Memory B cell (primary cell): ENCODE results near the gene ACTBL2.
"Not testable (repeated sequence)": the region's sequence is repeated elsewhere in the genome, so short reads cannot be mapped to it uniquely, and the experiment has no call there.

Experiments used
- ATAC-seq: fragments of 150-1000 bp; cut with Tn5 transposase; 2 replicates; pipeline ENCODE4 v1.10.0; 2021; ENCODE audit warnings: low read depth, mild to moderate bottlenecking, moderate library complexity
- DNase-seq, 2 donors: peaks; one replicate each; pipeline ENCODE4 v3.0.0; 2022; ENCODE audit warnings: low spot score in 2 of 2
- H3K27ac Mint-ChIP-seq: one replicate; pipeline ENCODE4 v1.8.0; 2022; ENCODE audit warnings: mild to moderate bottlenecking, moderate library complexity, mixed read lengths
- H3K27me3 Mint-ChIP-seq: one replicate; pipeline ENCODE4 v1.8.0; 2022; ENCODE audit warnings: mixed read lengths
- H3K36me3 Mint-ChIP-seq: one replicate; pipeline ENCODE4 v1.8.0; 2022; ENCODE audit warnings: mild to moderate bottlenecking, mixed read lengths
- H3K4me1 Mint-ChIP-seq: one replicate; pipeline ENCODE4 v1.8.0; 2022; ENCODE audit warnings: mixed read lengths
- H3K4me3 Mint-ChIP-seq: one replicate; pipeline ENCODE4 v1.8.0; 2022; ENCODE audit warnings: mild to moderate bottlenecking, moderate library complexity, mixed read lengths
- H3K9me3 Mint-ChIP-seq: one replicate; pipeline ENCODE4 v1.8.0; 2022; ENCODE audit warnings: mixed read lengths

The ACTBL2 gene

GRCh38 chr5:57476601-57477056 is 6.0 kb downstream of the ACTBL2 start:
- Mint-ChIP-seq H3K4me3 (no peak overlapping the region), H3K4me1 (no peaks in the 10 kb centered on the region), H3K9me3 (no peaks in the 10 kb centered on the region), H3K27me3 (peaks cover 5% of the 10 kb centered on the region), H3K27ac (no peak overlapping the region), H3K36me3 (no peaks in the 10 kb centered on the region)
- ATAC-seq = no peak
- no peak for DNase-seq

- Mint-ChIP-seq H3K4me1 (no peaks in the 10 kb centered on the region), H3K9me3 (peaks cover 2% of the 10 kb centered on the region), H3K36me3 (no peaks in the 10 kb centered on the region), H3K27me3 (peaks cover 2% of the 10 kb centered on the region), H3K4me3 (no peak overlapping the region), H3K27ac (no peak overlapping the region)
- no peak for DNase-seq
- no peak for ATAC-seq
Measured at GRCh38 chr5:57470339-57470738, 12.3 kb downstream of the ACTBL2 start.

GRCh38 chr5:57468481-57469163 is 14.0 kb downstream of the ACTBL2 start:
- H3K4me3 Mint-ChIP-seq = no peak overlapping the region
- H3K27ac Mint-ChIP-seq = no peak overlapping the region
- peaks cover 2% of the 10 kb centered on the region for H3K9me3 Mint-ChIP-seq
- ATAC-seq = no peak
- DNase-seq = no peak
- no peaks in the 10 kb centered on the region for H3K36me3 Mint-ChIP-seq
- H3K27me3 Mint-ChIP-seq = peaks cover 2% of the 10 kb centered on the region
- H3K4me1 Mint-ChIP-seq = no peaks in the 10 kb centered on the region

GRCh38 chr5:57466544-57466943 is 16.1 kb downstream of the ACTBL2 start:
- Mint-ChIP-seq H3K4me3 (no peak overlapping the region), H3K27ac (no peak overlapping the region), H3K9me3 (peaks cover 2% of the 10 kb centered on the region), H3K4me1 (no peaks in the 10 kb centered on the region), H3K36me3 (no peaks in the 10 kb centered on the region), H3K27me3 (peaks cover 4% of the 10 kb centered on the region)
- ATAC-seq (no peak), DNase-seq (no peak)

GRCh38 chr5:57460056-57460455 is 22.6 kb downstream of the ACTBL2 start:
- not testable (repeated sequence) for ATAC-seq, H3K9me3 Mint-ChIP-seq, H3K27ac Mint-ChIP-seq, H3K4me1 Mint-ChIP-seq, DNase-seq, H3K27me3 Mint-ChIP-seq, H3K4me3 Mint-ChIP-seq, H3K36me3 Mint-ChIP-seq

GRCh38 chr5:57458443-57458842 is 24.2 kb downstream of the ACTBL2 start:
- Mint-ChIP-seq H3K9me3 (peaks cover 2% of the 10 kb centered on the region), H3K36me3 (no peaks in the 10 kb centered on the region), H3K4me1 (no peaks in the 10 kb centered on the region), H3K4me3 (no peak overlapping the region), H3K27me3 (peaks cover 5% of the 10 kb centered on the region), H3K27ac (no peak overlapping the region)
- ATAC-seq (no peak), DNase-seq (no peak)

GRCh38 chr5:57456531-57457135 is 26.0 kb downstream of the ACTBL2 start:
- peaks cover 4% of the 10 kb centered on the region for H3K27me3 Mint-ChIP-seq
- peaks cover 2% of the 10 kb centered on the region for H3K9me3 Mint-ChIP-seq
- no peaks in the 10 kb centered on the region for H3K36me3 Mint-ChIP-seq
- DNase-seq = no peak
- H3K4me1 Mint-ChIP-seq = no peaks in the 10 kb centered on the region
- no peak overlapping the region for H3K27ac Mint-ChIP-seq
- H3K4me3 Mint-ChIP-seq = no peak overlapping the region
- ATAC-seq = no peak

GRCh38 chr5:57455511-57456455 is 26.8 kb downstream of the ACTBL2 start:
- Mint-ChIP-seq H3K36me3 (no peaks in the 10 kb centered on the region), H3K27ac (no peak overlapping the region), H3K4me3 (no peak overlapping the region), H3K27me3 (peaks cover 5% of the 10 kb centered on the region), H3K9me3 (peaks cover 2% of the 10 kb centered on the region), H3K4me1 (no peaks in the 10 kb centered on the region)
- DNase-seq = no peak
- no peak for ATAC-seq

- ATAC-seq = no peak
- no peaks in the 10 kb centered on the region for H3K4me1 Mint-ChIP-seq
- peaks cover 8% of the 10 kb centered on the region for H3K27me3 Mint-ChIP-seq
- H3K9me3 Mint-ChIP-seq = peaks cover under 1% of the 10 kb centered on the region
- H3K4me3 Mint-ChIP-seq = no peak overlapping the region
- H3K27ac Mint-ChIP-seq = no peak overlapping the region
- DNase-seq = no peak
- no peaks in the 10 kb centered on the region for H3K36me3 Mint-ChIP-seq
Measured at GRCh38 chr5:57454896-57455295, 27.7 kb downstream of the ACTBL2 start.

GRCh38 chr5:57453728-57454127 is 28.9 kb downstream of the ACTBL2 start:
- ATAC-seq (no peak), DNase-seq (no peak)
- H3K4me3 Mint-ChIP-seq = no peak overlapping the region

GRCh38 chr5:57452885-57453284 is 29.7 kb downstream of the ACTBL2 start:
- H3K4me1 Mint-ChIP-seq = no peaks in the 10 kb centered on the region
- ATAC-seq = no peak
- DNase-seq = no peak
- no peak overlapping the region for H3K27ac Mint-ChIP-seq
- no peaks in the 10 kb centered on the region for H3K9me3 Mint-ChIP-seq
- no peak overlapping the region for H3K4me3 Mint-ChIP-seq
- H3K36me3 Mint-ChIP-seq = no peaks in the 10 kb centered on the region
- peaks cover 9% of the 10 kb centered on the region for H3K27me3 Mint-ChIP-seq

More at GRCh38 chr5:57453728-57454127, 28.9 kb downstream of the ACTBL2 start:
- no peaks in the 10 kb centered on the region for H3K4me1 Mint-ChIP-seq
- no peaks in the 10 kb centered on the region for H3K9me3 Mint-ChIP-seq
- no peak overlapping the region for H3K27ac Mint-ChIP-seq
- no peaks in the 10 kb centered on the region for H3K36me3 Mint-ChIP-seq
- peaks cover 9% of the 10 kb centered on the region for H3K27me3 Mint-ChIP-seq

GRCh38 chr5:57450991-57451876 is 31.4 kb downstream of the ACTBL2 start:
- DNase-seq = no peak
- Mint-ChIP-seq H3K9me3 (no peaks in the 10 kb centered on the region), H3K27me3 (peaks cover 8% of the 10 kb centered on the region), H3K27ac (no peak overlapping the region), H3K4me1 (no peaks in the 10 kb centered on the region), H3K36me3 (no peaks in the 10 kb centered on the region), H3K4me3 (no peak overlapping the region)
- no peak for ATAC-seq

GRCh38 chr5:57448751-57449150 is 33.9 kb downstream of the ACTBL2 start:
- no peak overlapping the region for H3K4me3 Mint-ChIP-seq
- no peaks in the 10 kb centered on the region for H3K36me3 Mint-ChIP-seq
- H3K9me3 Mint-ChIP-seq = no peaks in the 10 kb centered on the region
- DNase-seq (no peak), ATAC-seq (no peak)
- H3K27ac Mint-ChIP-seq = no peak overlapping the region
- peaks cover 10% of the 10 kb centered on the region for H3K27me3 Mint-ChIP-seq
- no peaks in the 10 kb centered on the region for H3K4me1 Mint-ChIP-seq
